NCI-H1105 (cell line): ENCODE measurements around the gene MBD3.
"Not testable (repeated sequence)": the region's sequence is repeated elsewhere in the genome, so short reads cannot be mapped to it uniquely, and the experiment has no call there.

ENCODE experiments used
- DNase-seq: peaks from one replicate; lab custom pipeline; 2025; lab: John Stamatoyannopoulos, UW

The MBD3 gene

GRCh38 chr19:1592755-1593500 is at the start of gene MBD3:
TSS of gene MBD3 (minus strand) at chr19:1592865. CDS start at chr19:1592631, 234 bp downstream.
- peak; percentile 95 for DNase-seq

- not testable (repeated sequence) for DNase-seq
Observed at GRCh38 chr19:1640893-1641448, 48.3 kb upstream of the MBD3 start.

- DNase-seq, result no peak
Observed at GRCh38 chr19:1636325-1637236, 43.9 kb upstream of the MBD3 start.

GRCh38 chr19:1634938-1635243 is 42.2 kb upstream of the MBD3 start:
- no peak for DNase-seq

GRCh38 chr19:1634242-1634937 is 41.7 kb upstream of the MBD3 start:
- DNase-seq, result no peak

- no peak for DNase-seq
Observed at GRCh38 chr19:1633269-1633826, 40.7 kb upstream of the MBD3 start.

- no peak for DNase-seq
Observed at GRCh38 chr19:1632462-1633268, 40.0 kb upstream of the MBD3 start.

- no peak for DNase-seq
Observed at GRCh38 chr19:1631557-1632100, 39.0 kb upstream of the MBD3 start.

- DNase-seq, result no peak
Observed at GRCh38 chr19:1630811-1631210, 38.1 kb upstream of the MBD3 start.

- no peak for DNase-seq
Observed at GRCh38 chr19:1630012-1630411, 37.3 kb upstream of the MBD3 start.

- no peak for DNase-seq
Observed at GRCh38 chr19:1629256-1629808, 36.7 kb upstream of the MBD3 start.

- no peak for DNase-seq
Observed at GRCh38 chr19:1627194-1627593, 34.5 kb upstream of the MBD3 start.

- DNase-seq, result no peak
Observed at GRCh38 chr19:1626417-1627010, 33.8 kb upstream of the MBD3 start.

GRCh38 chr19:1624458-1624857 is 31.8 kb upstream of the MBD3 start:
- no peak for DNase-seq

GRCh38 chr19:1622541-1622940 is 29.9 kb upstream of the MBD3 start:
- DNase-seq, result no peak

GRCh38 chr19:1622007-1622406 is 29.3 kb upstream of the MBD3 start:
- DNase-seq, result no peak

GRCh38 chr19:1621574-1621973 is 28.9 kb upstream of the MBD3 start:
- DNase-seq, result no peak

- no peak for DNase-seq
Observed at GRCh38 chr19:1621021-1621420, 28.4 kb upstream of the MBD3 start.

- DNase-seq, result no peak
Observed at GRCh38 chr19:1620502-1620901, 27.8 kb upstream of the MBD3 start.

- no peak for DNase-seq
Observed at GRCh38 chr19:1619703-1620102, 27.0 kb upstream of the MBD3 start.
